ENCODE measurements around the gene C11orf58.

The C11orf58 gene

DNA sequence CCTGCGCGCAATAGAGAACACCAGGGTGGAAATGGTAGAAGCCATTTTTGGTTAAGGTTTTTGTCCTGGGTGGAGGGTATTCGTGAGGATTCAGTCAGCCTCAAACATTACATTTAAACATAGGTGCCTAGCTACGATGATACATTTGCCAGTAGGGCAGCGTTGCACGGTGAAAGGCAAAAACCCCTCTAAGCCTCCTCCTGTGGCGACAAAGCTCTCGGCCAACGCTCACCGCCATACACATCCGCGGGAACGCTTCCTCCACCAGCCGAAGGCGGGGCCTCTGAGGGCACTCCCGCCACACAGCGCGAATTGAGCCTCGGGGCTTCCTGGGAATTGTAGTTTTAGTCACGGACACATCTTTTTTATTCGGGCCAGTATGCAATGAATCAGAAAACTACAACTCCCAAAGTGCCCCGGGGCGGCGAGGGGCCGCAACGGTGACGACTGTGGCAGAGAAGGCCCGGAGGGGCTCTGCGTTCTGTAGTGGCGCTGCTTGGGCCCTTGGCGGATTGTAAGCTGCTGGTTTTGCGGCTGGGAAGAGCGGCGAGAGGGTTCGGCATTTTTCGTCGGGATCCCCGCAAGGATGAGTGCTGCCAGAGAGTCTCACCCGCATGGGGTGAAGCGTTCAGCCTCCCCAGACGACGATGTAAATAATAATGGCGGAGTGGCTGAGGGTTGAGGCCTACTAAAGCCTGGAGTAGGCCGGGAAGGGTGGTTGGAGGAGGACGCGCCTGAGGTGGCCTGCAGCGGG, at the start of gene C11orf58:
C11orf58 (plus strand) TSS at position 455 of the 754 bp plus-strand sequence; CDS start at position 587, 132 bp downstream.
- DNase-seq: peak; percentile 95

DNA sequence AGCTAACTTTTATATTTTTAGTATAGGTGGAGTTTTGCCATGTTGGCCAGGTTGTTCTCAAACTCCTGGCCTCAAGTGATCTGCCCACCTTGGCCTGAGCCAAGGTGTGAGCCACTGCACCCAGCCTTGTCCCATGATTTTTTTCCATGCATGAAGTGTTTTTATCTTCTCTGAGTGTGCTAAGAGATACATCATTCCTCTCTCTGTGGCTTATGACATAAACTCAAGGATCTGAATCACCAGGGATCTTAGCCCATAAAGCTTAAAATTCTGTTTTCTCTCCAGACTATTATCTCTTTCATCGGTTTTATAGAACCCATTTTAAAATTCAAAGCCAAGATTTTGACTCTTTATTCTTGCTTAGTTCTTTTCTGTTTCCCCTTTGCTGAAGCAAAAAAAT, 48.4 kb upstream of the C11orf58 start:
- no peak for DNase-seq

DNA sequence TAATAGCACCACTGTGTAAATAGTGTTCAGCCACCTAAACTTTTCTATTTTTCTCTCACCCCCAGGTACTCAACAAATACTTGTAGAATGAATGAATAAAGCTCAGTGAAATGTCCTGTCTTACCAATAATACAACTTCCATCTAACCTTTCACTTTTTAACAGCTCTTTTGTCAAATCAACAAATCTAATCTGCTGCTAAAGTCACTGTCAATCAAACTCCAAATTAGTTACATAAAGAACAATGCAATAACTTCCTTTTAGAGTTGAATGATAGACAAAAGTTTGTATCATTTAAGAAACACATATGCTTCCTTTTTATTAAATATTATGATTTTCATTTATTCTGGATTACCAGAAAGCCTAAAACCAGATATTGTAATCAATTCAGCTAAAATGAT, 34.7 kb upstream of the C11orf58 start:
- DNase-seq: no peak

DNA sequence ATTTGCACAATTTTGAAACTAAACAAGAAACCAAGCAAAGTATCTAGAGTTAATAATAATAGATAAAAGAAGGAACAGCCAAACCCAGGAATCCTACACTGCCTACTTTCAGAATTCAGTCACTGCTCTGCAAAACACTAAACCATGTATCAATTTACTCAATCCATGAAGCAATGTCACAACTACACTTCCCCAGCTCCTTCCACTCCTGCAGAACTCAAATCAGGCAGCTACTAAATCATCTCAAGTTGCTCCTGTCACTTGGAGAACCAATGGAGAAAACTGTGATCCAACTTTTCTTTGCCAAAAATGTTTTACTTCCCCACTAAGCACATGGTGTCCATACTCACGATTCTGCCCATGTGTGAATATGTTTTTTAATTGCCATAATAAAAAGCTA, 24.9 kb upstream of the C11orf58 start:
- no peak for DNase-seq

DNA sequence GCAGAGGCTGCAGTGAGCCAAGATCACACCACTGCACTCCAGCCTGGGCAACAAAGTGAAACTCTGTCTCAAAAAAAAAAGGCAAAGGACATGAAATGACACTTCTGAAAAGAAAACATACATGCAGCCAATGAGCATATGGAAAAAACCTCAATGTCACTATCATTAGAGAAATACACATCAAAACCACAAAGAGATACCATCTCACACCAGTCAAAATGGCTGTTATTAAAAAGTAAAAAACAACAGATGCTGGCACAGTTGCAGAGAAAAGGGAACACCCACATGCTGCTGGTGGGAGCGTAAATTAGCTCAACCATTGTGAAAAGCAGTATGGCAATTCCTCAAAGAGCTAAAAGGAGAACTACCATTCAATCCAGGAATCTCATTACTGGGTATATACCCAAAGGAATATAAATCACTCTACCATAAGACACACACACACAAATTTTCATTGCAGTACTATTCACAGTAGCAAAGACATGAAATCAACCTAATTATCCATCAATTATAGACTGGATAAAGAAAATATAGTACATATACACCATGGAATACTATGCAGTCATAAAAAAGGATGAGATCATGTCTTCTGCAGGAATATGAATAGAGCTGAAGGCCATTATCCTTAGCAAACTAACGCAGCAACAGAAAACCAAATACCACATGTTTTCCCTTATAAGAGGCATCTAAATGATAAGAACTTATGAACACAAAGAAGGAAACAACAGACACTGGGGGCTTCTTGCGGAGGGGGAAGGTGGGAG, 15.7 kb upstream of the C11orf58 start:
- DNase-seq: no peak

DNA sequence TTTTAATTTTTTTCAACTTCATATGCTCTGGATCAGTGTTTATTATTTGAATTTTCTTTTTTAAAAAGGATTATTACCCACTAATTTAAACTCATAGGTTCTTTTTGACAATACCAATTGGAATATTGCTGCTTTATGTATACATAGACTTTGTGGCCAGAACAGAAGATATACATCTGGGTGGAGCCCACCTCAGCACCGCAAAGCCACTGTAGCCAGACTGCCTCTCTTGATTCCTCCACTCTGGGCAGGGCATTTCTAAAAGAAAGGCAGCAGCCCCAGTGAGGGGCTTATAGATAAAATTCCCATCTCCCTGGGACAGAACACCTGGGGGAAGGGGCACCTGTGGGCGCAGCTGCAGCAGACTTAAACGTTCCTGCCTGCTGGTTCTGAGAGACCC, 10.6 kb upstream of the C11orf58 start:
- no peak for DNase-seq

DNA sequence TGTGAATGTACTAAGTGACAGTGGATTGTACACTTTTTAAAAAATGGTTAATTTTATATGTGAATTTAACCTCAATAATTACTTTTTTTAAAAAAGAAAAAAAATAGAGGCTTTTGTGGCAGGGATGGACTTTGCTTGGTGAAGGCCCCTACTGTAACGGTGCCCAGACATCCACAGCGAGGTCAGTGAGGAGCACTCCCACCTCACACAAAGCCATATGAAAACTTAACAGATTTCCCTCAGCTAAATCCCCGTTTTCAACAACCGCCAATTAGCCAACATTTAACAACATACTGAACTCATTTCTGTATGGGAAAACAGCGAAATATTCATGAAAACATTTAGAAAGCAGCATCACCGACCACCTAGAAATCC, 642 bp upstream of the C11orf58 start:
- DNase-seq: no peak

DNA sequence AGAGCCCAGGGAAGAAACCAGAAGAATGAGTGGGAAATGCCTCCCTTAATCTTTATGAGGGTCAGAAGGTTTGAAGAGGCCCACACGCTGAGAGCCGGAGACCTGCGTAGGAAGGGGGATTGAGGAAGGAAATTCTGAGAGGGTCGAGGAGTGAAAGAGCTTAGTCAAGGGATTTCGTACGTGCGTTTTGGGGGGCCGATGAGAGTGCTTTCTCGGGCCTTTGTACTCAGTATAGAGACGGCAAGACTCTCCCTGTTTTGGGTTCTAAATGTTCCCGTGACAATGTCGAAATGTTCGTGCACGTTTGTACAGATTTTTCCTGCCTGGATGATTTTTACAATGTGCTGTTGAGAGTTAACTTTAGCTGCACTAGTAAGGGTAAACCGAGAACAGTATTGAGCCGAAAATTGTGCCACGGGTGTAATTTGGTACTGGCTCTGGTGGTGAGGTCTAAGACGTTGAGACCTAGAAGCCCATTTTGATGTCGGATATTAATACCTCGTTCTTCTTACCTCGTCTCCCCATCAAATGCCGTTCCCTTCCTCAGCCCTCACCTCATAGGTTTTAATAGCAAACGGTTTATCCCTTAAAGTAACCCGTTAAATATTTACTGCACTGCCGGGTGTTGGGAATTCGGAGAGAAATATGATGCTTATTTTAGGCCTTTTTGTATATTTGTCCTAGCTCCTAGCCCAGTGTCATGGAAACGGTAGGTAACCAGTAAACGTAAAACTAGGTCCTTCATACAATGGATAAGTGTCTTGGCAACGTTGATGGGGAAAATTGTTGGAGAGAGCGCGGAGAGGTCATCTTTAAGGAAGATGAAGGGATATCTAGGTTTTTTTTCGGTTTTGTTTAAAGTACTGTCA, 734 bp downstream of the C11orf58 start:
- no peak for DNase-seq

DNA sequence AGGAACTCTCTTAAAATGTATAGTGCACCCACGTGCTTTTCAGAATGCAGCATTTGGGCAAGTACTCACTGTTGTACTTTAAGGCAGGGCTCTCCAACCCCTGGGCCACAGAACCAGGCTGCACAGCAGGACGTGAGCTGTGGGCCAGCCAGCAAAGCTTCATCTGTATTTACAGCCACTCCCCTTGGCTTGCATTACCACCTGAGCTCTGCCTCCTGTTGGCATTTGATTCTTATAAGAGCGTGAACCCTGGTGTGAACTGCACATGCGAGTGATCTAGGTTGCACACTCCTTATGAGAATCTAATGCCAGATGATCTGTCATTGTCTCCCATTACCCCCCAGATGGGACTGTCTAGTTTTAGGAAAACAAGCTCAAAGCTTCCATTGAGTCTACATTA, 3.0 kb downstream of the C11orf58 start:
- no peak for DNase-seq

DNA sequence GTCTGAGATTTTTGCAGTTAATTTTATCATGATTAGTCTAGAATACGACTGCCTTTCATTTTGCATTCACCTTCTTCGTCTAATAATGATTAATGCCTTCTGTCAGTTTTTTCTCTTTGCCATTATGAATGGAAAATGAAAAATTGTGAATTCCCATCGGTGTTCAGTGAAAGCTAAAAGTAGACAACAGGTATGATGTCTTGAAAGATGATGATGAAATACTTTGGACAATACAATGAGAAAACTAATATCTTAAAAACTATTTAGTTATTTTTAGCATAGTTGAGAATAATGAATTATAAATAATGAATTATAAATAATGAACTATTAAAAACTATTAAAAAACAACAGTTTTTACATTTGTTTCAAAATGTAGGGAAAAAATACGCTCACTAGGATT, 5.0 kb downstream of the C11orf58 start:
- no peak for DNase-seq

DNA sequence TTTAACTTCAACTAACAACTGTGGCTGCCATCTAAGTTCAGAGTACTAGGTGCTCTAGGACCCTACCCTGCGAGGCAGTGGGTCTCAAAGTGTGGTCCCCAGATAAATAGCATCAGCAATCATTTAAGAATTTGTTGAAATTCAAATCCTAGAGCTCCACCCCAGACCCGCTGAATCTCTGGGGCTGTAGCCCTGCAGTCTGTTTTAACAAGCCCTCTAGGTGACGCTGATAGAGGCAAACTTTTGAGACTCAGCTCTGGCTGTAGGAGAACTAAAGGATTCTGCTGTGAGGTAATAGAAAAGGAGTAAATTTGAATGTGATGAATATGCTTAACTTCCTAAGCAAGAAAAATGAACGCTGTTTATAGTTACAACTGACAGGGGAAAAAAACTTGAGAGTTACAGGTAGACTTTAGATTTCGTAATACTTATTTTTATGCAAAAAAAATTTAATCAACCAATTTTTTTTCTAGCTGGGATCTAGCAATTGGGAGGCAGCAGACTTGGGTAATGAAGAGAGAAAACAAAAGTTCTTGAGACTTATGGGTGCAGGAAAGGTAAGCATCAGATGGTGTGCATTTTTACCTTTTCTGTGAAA, 5.8 kb downstream of the C11orf58 start:
- DNase-seq: no peak

DNA sequence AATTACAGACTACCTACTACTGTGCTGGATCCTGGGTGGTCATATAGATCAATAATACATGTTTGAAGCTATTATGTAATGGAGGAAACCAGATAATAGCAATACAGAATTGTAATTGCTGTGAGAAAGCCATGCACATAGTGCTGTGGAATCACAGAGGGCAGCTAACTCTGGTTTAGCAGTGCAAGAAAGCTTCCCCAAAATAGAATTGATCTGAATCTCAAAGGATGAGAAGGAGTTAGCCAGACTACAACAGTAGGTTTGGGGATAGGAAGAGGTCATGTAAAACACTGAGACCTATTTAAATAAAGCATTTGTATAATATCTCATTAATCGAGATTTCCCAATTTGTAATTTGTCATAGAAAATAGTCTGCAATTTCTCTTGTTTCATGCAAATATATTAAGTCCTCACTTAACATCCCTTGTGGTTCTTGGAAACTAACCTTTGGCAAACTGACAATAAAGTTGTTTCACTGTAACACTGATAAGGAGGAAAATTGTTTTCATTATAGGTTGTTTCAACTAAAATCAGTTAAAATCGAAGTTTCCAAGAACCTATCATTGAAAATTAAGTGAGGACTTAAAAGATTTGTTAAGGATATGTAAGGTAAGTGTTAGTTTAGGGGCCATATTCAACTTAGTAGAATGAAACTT, 7.6 kb downstream of the C11orf58 start:
- DNase-seq: no peak

DNA sequence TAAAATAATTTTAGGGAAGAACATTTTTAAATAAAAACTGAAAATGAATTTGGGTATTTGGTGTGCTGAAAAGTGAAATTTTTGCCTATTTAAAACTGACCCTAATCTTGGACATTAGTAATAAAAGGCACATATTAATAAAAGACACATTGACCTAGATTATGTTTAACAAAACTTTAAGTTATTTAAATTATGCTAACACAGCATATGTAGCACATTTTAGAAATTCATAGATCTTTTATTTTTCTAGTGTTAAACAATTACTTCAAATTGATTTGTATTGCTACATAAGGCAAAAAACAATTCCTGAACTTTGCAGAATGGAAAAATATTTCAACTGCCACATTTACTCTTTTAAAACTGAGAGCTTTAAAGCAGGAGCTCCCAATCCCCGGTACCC, 10.6 kb downstream of the C11orf58 start:
- DNase-seq: no peak

DNA sequence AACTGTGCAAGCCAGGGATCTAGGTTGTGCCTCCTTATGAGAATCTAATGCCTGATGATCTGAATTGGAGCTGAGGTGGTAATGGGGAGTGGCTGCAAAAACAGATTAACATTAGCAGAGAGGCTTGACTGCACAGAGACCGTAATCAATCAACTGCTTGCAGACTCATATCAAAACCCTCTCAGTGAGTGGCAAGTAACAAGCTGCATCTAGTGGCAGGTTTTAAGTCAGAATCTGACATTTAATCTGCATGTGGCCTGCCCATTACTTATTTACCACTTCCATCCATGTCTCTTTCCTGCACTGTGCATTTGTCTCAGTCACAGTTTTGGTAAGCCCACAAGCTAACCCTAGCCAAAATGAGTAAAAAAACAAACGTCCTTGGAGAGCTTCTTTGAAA, 11.2 kb downstream of the C11orf58 start:
- no peak for DNase-seq

DNA sequence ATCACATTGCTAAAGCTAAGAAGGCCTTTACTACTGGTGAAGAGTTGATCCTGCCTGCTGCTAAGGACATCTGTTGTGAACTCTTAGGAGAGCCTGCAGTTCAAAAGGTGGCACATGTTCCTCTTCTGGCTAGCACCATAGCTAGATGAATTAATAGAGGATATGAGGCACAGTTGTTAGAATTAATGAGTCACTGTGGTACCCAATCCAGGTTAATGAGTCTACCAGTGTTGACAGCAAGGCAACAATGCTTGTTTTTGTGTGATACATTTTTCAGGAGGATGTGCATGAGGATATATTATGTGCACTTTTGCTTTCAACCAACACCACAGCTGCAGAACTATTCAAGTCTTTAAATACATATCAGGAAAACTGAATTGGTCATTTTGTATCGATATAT, 12.0 kb downstream of the C11orf58 start:
- DNase-seq: no peak

DNA sequence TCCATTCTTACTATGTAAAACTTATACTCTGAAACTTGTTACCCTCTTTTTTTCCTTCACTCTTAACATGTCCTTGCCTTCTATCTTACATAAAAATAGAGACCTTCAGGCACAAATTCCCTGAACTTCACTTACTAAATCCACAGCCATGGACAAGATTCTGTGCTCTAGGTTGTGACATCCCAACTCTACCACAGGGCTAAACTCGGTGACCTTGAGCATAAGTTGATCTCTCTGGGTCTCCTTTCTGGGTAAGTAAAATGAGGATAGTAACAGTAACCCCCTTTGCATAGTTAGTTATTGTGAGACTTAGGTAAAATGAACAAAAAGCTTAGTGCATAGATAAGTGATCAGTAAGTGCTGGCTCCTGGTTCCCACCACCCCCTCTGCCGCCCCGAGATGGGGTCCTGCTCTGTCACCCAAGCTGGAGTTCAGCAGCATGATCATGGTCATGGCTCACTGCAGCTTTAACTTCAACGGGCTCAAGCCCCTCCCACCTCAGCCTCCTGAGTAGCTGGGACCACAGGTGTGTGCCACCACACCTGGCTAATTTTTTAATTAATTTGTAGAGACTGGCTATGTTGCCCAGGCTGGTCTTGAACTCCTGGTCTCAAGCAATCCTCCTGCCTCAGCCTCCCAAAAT, 20.1 kb downstream of the C11orf58 start:
- no peak for DNase-seq

DNA sequence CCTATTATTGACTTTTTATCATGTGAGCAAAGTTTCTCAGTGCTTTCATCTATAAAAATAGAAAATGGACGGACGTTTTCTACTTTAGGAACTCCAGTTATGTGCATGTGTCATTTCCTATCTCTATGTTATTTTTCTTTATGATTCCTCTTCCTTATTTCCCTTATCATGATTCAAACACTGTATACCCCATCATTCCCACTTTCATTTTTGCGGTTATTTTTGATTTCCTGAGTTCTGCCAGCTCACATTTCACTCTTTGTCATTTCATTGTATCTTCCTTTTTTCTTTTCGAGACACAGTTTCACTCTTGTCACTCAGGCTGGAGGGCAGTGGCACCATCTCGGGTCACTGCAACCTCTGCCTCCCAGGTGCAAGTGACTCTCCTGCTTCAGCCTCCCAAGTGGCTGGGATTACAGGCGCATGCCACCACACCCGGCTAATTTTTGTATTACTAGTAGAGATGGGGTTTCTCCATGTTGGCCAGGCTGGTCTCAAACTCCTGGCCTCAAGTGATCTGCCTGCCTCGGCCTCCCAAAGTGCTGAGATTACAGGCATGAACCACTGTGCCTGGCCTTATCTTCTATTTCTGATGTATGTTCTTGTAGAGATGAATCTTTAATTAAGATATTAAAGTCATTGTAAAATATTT, 21.5 kb downstream of the C11orf58 start:
- DNase-seq: no peak

DNA sequence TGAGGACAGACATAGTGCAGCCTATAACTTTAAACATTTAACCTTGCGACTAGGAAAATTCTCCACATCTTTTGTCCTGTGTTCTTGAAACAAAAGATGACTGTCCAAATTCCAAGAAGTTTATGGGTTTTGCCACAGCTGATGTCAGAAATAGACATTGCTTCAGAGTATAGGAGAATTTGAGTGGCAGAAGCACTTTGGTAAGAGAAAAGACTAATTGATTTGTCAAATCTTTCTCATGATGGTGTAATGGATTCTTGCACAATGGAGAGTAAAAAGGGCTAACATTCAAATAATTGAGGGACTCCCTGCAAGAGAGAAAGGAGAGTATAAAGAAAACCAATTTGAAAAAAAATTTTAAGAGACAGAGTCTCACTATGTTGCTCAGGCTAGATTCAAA, 25.3 kb downstream of the C11orf58 start:
- no peak for DNase-seq

DNA sequence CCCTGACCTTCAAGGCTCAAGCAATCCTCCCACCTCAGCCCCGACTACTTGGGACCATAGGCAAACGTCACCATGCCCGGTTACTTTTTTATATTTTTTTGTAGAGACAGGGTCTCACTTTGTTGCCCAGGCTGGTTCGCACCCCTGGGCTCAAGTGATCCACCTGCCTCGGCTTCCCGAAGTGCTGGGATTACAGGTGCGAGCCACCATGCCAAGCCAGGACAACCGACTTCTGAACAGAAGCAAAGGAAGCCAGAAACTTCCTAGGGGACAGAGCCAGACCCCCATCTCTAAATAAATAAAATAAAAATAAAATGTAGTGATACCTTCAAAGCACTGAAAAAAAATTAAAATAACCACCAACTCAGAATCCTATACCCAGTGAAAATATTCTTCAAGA, 26.4 kb downstream of the C11orf58 start:
- DNase-seq: no peak

DNA sequence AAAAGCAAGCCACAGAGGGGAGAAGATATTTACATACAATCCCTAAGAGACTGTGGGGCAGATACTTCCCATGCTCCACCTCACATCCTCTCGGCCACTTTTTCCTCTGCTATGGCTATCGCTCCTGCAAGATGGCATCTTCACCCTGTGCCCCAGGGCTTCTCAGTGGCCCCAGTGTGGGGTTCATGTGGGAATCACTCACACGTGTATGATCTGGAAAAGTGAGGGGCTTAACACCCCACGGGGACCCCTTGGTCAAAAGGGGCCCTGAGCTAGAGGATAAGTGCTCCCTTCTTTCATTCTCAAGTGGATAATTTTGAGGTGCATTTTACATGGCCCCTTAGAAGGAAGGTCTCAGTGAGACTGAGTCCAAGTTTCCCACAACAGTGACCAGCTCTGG, 28.7 kb downstream of the C11orf58 start:
- DNase-seq: no peak

DNA sequence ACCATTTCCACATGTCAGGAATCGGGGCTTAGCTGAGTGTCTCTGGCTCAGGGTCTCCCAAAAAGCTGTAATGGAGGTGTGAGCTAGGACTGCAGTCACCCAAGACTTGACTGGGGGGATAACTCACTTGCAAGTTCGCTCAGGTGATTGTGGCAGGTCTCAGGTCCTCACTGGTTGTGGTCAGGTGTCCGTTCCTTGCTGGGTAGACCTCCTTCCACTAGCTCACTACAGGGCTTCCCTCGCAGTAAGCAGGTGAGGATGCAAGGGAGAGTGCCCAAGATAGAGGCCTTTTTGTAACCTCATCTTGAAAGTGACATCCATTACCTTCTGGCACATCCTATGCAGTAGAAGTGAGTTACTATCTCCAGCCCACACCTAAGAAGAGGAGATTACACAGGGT, 29.5 kb downstream of the C11orf58 start:
- DNase-seq: no peak

DNA sequence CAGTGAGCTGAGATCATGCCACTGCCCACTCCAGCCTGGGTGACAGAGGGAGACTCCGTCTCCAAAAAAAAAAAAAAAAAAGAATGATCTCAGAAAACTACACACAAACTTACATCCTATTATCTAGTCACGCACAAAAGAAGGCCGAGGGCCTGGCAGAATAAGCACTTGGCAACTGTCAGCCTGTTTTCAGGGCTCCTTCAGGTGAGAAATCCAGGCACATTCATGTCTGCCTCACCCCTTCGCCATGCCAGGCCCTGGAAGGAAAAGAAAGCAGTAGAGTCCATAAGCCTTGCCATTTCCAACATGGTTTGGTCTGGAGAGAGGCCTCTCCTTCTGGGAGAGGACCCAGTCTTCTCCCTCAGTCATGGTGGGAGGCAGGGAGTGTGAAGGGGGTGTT, 30.9 kb downstream of the C11orf58 start:
- no peak for DNase-seq

Measured in activated naive CD4-positive, alpha-beta T cell treated with Interleukin-2 at 50 U/mL for 16 hours (primary cell).